Uterus (tissue), 2 donors: Measurements from ENCODE around the gene PRUNE2.

Experiments
- POLR2A ChIP-seq, 2 donors: fragments of 450-650 bp; IDR thresholded peaks; one replicate each; pipeline ENCODE4 v1.6.1; 2016; ENCODE audit warnings: antibody characterized with exemption in 2 of 2, mild to moderate bottlenecking in 1 of 2, moderate library complexity in 1 of 2
- TF ChIP-seq, protein P1 (sequence below), 4 experiments: fragments of 200-600 bp in 2 of 4; fragments of 450-650 bp in 2 of 4; sonication (generic) in 2 of 4; IDR thresholded peaks; one replicate each; pipeline ENCODE4 v1.5.1; 2016 to 2019; ENCODE audit warnings: antibody characterized with exemption in 4 of 4, mild to moderate bottlenecking in 2 of 4, moderate library complexity in 1 of 4

DNA sequence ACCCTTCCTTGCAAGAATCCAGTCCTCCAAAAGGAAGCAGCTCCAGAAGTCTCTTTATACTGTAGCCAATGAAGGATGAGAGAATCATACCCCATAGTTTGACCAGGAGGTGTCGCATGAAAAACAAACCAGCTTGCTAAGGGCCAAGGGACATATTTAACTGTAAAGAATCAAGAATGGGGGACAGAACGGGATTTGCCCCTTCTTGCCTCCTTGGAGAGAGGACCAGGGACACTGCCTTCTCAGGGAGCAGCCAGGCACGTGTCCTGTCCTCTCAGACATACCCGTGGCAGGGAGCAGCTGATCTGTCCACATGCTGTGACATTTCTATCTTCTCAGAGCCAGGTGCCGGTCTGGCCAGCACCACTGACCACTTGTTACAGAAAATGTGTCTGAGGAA is 11.7 kb downstream of the PRUNE2 start:
- TF ChIP-seq, protein P1, sequence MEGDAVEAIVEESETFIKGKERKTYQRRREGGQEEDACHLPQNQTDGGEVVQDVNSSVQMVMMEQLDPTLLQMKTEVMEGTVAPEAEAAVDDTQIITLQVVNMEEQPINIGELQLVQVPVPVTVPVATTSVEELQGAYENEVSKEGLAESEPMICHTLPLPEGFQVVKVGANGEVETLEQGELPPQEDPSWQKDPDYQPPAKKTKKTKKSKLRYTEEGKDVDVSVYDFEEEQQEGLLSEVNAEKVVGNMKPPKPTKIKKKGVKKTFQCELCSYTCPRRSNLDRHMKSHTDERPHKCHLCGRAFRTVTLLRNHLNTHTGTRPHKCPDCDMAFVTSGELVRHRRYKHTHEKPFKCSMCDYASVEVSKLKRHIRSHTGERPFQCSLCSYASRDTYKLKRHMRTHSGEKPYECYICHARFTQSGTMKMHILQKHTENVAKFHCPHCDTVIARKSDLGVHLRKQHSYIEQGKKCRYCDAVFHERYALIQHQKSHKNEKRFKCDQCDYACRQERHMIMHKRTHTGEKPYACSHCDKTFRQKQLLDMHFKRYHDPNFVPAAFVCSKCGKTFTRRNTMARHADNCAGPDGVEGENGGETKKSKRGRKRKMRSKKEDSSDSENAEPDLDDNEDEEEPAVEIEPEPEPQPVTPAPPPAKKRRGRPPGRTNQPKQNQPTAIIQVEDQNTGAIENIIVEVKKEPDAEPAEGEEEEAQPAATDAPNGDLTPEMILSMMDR (IDR thresholded peaks at IDR 0.05), result no peak
- no peak for TF ChIP-seq POLR2A (IDR thresholded peaks at IDR 0.05)
